GM20000 (cell line): ENCODE data around the gene C1R.

Experiments
- DNase-seq: peaks from one replicate; pipeline ENCODE4 v3.0.0; 2012; ENCODE audit warnings: low spot score
- CTCF ChIP-seq: IDR thresholded peaks from 2 replicates; pipeline ENCODE4 v1.5.1; 2012; ENCODE audit warnings: mild to moderate bottlenecking, control low read depth; ENCODE audit errors: extremely low read depth, missing control alignments

C1R gene

GRCh38 chr12:7125632-7126227 is 33.5 kb upstream of the C1R start:
- TF ChIP-seq CTCF = no peak

DNA sequence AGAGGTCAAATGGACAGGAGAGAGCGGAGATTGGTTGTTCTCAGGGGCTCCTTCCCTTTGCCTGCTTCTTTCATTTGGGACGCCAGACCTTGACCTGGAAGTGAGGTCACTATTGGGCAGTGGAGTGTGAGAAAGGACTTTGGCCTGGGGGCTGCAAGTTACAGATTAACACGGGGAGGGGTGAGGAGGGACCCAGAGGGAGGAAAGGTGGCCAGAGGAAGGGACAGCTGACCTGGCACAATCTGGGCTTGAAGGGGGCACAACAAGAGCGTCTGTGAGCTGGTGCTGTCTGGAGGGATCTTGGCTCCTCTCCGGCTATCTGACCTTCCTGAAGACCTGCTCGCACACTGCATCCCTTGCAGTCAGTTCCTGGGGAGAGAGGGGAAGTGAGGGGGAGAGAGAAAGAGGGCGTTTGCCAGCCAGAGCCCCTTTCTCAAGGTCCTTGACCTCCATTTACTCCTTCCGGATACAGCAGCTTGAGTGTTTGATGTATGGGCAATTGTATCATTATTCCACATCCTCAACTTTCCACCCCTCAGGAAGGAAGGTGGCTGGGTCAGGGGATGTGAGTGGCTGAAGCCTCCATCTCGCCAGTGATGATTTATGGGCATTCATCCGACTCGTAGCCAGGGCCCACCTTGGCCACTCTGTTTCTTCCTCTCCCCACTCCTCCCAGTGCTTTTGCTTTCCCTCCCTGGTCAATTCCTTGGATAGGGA is 31.7 kb upstream of the C1R start:
- no peak for DNase-seq
- TF ChIP-seq CTCF = no peak

More at GRCh38 chr12:7125632-7126227, 33.5 kb upstream of the C1R start:
- DNase-seq = no peak

DNA sequence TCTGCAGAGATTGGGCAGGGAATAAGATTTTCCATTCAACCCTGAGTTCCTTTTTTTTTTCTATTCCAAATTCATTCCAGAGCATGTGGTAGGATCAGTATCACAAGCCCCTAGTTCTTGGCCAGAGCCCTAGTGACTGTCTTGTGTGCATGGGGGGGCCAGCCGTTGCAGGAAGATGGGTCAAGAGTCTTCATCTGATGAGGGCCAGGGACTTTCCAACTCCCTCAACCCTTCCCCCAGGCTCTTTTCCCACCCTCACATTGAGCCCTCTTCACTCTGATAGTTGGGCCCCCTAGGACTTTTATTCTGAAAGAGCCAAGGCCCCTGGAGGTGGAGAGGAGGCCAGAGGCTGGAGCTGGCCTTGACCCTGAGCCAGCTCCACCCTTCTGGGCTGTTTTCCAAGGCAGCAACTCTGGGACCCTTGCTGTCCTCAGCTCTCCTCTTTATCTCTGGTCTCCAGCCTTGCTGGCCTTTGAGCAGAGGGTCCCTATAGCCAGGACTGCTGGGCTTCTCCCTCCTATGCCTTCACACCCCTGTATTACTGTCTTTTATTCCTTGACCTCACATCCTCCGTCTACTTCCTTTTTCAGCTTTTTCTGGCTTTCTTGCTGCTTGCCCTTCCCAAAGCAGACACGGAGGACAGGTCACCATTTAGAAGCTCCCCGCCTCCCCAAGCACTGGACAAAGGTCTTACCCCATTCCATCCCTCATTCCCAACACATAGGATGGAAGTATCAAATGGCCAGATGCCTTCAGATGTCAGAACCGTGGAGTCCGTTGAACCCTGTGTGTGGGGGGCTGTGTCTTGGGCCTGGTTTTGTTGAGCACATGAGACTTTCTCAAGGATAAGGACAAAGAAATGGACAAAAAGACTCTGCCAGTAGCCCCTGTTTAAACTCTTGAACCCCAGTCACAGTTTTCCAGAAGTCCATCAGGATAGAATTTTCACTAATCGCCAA is 30.8 kb upstream of the C1R start:
- DNase-seq = no peak
- TF ChIP-seq CTCF = no peak

- no peak for TF ChIP-seq CTCF
- no peak for DNase-seq
Measured at GRCh38 chr12:7121324-7121723, 29.1 kb upstream of the C1R start.

- no peak for TF ChIP-seq CTCF
- DNase-seq = no peak
Measured at GRCh38 chr12:7120166-7120565, 27.9 kb upstream of the C1R start.

DNA sequence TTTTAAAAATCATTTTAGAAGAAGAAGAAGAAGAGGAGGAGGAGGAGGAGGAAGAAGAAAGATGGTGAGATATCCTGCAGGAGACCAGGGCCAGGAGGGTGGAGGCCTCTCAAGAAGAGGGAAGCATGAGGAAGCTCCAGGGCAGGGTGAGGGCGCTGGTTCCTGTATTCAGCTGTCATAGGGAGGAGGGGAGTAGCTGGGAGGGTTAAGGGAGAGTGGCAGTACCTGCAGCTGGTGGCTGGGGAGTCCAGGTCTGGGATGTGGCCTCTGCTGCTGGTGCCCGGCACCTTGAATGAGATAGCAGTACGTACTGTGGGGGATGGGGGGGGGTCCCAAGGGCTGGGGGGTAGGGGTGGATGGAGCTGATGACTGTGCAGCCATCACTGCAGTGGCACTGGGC is 26.6 kb upstream of the C1R start:
- no peak for TF ChIP-seq CTCF

DNA sequence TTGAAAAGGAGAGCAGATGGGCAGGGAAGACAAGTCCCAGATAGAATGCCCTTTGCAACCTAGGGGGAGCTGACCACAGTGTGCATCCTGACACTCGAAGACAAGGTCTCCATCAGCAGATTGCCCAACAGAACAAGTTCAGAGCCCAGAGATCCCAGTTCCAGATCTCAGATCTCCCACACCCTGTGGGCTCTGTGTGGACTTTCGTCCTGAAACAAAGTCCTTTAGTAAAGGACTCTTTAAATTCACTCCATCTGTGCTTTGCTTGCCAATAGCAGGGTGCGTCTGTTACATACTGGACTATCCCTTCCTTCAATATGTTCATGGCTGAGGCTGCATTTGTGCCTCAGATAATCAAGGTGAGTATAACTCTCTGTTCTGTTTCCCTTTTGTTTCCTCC is 25.4 kb upstream of the C1R start:
- no peak for TF ChIP-seq CTCF
- DNase-seq = no peak

More for the DNA sequence above, 26.6 kb upstream of the C1R start:
- no peak for DNase-seq
